HEK293T (cell line): ENCODE measurements around the gene NEMP2.

Experiments
- ARNT ChIP-seq: fragments of 450-650 bp; IDR thresholded peaks from 2 replicates; pipeline ENCODE4 v1.6.1; 2017; ENCODE audit warnings: mild to moderate bottlenecking
- BHLHE40 ChIP-seq: fragments of 450-650 bp; IDR thresholded peaks from 2 replicates; pipeline ENCODE4 v1.6.1; 2016; ENCODE audit warnings: mild to moderate bottlenecking, moderate library complexity, borderline replicate concordance
- CTBP1 ChIP-seq: fragments of 450-650 bp; IDR thresholded peaks from 2 replicates; pipeline ENCODE4 v1.6.1; 2016; ENCODE audit warnings: borderline replicate concordance
- ELF4 ChIP-seq: fragments of 450-650 bp; IDR thresholded peaks from 2 replicates; pipeline ENCODE4 v1.6.1; 2017; ENCODE audit warnings: antibody characterized with exemption
- FOXA1 ChIP-seq: fragments of 450-650 bp; IDR thresholded peaks from 2 replicates; pipeline ENCODE4 v1.6.1; 2016; ENCODE audit warnings: mild to moderate bottlenecking
- FOXK2 ChIP-seq: fragments of 450-650 bp; IDR thresholded peaks from 2 replicates; pipeline ENCODE4 v1.6.1; 2016; ENCODE audit warnings: mild to moderate bottlenecking
- FOXM1 ChIP-seq: fragments of 450-650 bp; IDR thresholded peaks from 2 replicates; pipeline ENCODE4 v1.6.1; 2017; ENCODE audit warnings: mild to moderate bottlenecking, borderline replicate concordance
- HDGF ChIP-seq: fragments of 450-650 bp; IDR thresholded peaks from 2 replicates; pipeline ENCODE4 v1.6.1; 2017; ENCODE audit warnings: antibody characterized with exemption, borderline replicate concordance
- L3MBTL2 ChIP-seq: fragments of 450-650 bp; conservative IDR thresholded peaks from 2 replicates; pipeline ENCODE4 v1.6.1; 2016; ENCODE audit warnings: mild to moderate bottlenecking
- LEF1 ChIP-seq: fragments of 450-650 bp; IDR thresholded peaks from 2 replicates; pipeline ENCODE4 v1.6.1; 2017; ENCODE audit warnings: mild to moderate bottlenecking, borderline replicate concordance
- NFRKB ChIP-seq: fragments of 450-650 bp; IDR thresholded peaks from 2 replicates; pipeline ENCODE4 v1.6.1; 2016; ENCODE audit warnings: mild to moderate bottlenecking, moderate library complexity
- SP1 ChIP-seq: fragments of 450-650 bp; IDR thresholded peaks from 2 replicates; pipeline ENCODE4 v1.6.1; 2017
- SUZ12 ChIP-seq: fragments of 450-650 bp; IDR thresholded peaks from 2 replicates; pipeline ENCODE4 v1.6.1; 2016; ENCODE audit warnings: mild to moderate bottlenecking
- TARDBP ChIP-seq: fragments of 450-650 bp; IDR thresholded peaks from 2 replicates; pipeline ENCODE4 v1.6.1; 2016

GRCh38 chr2:190562121-190562520, 27.6 kb upstream of the NEMP2 start:
- TF ChIP-seq TARDBP (no peak), L3MBTL2 (no peak), ELF4 (no peak), SP1 (no peak), HDGF (no peak), NFRKB (no peak), BHLHE40 (no peak), FOXA1 (no peak), FOXM1 (no peak), SUZ12 (no peak), ARNT (no peak), FOXK2 (no peak), LEF1 (no peak), CTBP1 (no peak)
